RWPE2 (cell line): ENCODE data around the gene MARVELD2.
"Not testable (repeated sequence)": the region's sequence is repeated elsewhere in the genome, so short reads cannot be mapped to it uniquely, and the experiment has no call there.

ENCODE experiments used
- ATAC-seq: fragments of 200-7000 bp; cut with Tn5 transposase; 3 replicates; pipeline ENCODE4 v1.9.1; 2021; ENCODE audit warnings: low read depth
- DNase-seq: peaks from one replicate; pipeline ENCODE4 v3.0.0-alpha.2; 2020; ENCODE audit warnings: low spot score
- H3K27ac ChIP-seq: fragments of 450-650 bp; 2 replicates; pipeline ENCODE4 v1.5.1; 2017; ENCODE audit warnings: mild to moderate bottlenecking; ENCODE audit not compliant: poor library complexity, severe bottlenecking
- H3K27me3 ChIP-seq: fragments of 250-450 bp; sonication (Bioruptor Pico); 2 replicates; pipeline ENCODE4 v1.5.1; 2021; ENCODE audit warnings: mild to moderate bottlenecking, moderate library complexity; ENCODE audit not compliant: insufficient read depth, poor library complexity, severe bottlenecking
- H3K36me3 ChIP-seq: fragments of 250-450 bp; sonication (Bioruptor Pico); 2 replicates; pipeline ENCODE4 v1.5.1; 2020; ENCODE audit warnings: low read depth, mild to moderate bottlenecking, moderate library complexity
- H3K4me1 ChIP-seq: fragments of 250-450 bp; sonication (Bioruptor Pico); 2 replicates; pipeline ENCODE4 v1.5.1; 2021; ENCODE audit warnings: mild to moderate bottlenecking, moderate library complexity; ENCODE audit not compliant: insufficient read depth, poor library complexity, severe bottlenecking
- H3K4me3 ChIP-seq: fragments of 250-450 bp; sonication (Bioruptor Pico); 2 replicates; pipeline ENCODE4 v1.5.1; 2021; ENCODE audit warnings: mild to moderate bottlenecking, moderate library complexity; ENCODE audit not compliant: severe bottlenecking
- H3K9me3 ChIP-seq: fragments of 250-450 bp; sonication (Bioruptor Pico); 2 replicates; pipeline ENCODE4 v1.5.1; 2021; ENCODE audit warnings: mild to moderate bottlenecking, moderate library complexity; ENCODE audit not compliant: severe bottlenecking
- TF ChIP-seq, protein P1 (sequence below): fragments of 450-650 bp; IDR thresholded peaks from one replicate; pipeline ENCODE4 v1.5.1; 2017; ENCODE audit warnings: mild to moderate bottlenecking, moderate library complexity; ENCODE audit not compliant: poor library complexity, severe bottlenecking

MARVELD2 gene

DNA sequence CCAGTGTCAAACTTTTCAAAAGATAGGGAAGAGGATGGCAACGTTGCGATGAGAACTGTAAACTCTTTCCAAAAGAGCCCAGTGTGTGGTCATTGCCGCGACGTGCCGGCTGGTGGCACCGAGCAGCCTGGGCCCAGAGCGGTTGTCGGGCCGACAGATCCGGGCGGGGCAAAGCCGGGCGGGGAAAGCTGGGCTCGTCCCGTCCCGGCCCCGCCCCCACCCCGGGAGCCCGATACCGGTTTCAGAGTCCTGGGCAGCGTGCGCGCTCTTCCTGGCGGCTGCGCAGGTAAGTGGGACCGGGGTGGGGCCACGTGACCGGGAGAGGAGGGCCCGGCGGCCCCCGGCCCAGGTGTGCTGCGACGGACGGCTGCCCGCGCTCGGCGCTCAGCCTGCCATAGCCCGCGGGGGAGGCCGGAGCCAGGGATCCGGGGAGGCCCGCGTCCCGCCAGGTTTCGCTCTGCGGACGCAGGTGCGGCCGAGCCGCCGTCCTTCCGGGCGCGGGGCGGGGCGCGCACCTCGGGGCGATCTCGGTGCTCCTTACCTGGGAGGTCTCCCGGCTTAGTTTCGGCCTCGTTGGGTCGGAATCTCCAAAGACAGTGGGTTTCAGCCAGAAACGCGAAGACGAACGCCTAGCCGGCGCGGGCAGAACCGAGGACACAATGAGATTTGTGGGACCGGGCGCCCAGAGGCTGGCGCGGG, at the start of gene MARVELD2:
MARVELD2 (plus strand) TSS at position 232 of the 699 bp plus-strand sequence. CDS start 4,270 bp downstream, outside the sequence.
- ATAC-seq: peak; percentile 94

DNA sequence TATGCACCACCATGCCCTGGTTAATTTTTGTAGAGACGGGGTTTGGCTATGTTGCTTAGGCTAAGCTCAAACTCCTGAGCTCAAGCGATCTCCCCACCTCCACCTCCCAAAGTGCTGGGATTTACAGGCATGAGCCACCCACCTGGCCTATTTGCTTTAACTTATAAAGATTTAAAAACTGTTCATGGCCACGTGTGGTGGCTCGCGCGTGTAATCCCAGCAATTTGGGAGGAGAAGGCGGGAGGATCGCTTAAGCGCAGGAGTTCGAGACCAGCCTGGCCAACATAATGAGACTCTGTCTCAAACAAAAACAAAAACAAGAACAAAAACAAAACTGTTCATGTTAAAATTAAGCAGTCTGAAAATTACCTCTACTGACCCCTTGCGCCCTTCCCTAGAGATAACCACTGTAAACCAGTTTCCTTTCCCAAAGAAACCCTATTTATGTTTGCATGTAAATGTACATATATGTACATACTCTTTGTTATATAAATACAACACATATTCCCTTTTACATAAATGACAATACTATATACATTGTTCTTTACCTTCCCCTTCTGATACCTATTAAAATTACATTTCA, 47.1 kb upstream of the MARVELD2 start:
- ATAC-seq (no peak), DNase-seq (no peak)
- TF ChIP-seq, protein P1, sequence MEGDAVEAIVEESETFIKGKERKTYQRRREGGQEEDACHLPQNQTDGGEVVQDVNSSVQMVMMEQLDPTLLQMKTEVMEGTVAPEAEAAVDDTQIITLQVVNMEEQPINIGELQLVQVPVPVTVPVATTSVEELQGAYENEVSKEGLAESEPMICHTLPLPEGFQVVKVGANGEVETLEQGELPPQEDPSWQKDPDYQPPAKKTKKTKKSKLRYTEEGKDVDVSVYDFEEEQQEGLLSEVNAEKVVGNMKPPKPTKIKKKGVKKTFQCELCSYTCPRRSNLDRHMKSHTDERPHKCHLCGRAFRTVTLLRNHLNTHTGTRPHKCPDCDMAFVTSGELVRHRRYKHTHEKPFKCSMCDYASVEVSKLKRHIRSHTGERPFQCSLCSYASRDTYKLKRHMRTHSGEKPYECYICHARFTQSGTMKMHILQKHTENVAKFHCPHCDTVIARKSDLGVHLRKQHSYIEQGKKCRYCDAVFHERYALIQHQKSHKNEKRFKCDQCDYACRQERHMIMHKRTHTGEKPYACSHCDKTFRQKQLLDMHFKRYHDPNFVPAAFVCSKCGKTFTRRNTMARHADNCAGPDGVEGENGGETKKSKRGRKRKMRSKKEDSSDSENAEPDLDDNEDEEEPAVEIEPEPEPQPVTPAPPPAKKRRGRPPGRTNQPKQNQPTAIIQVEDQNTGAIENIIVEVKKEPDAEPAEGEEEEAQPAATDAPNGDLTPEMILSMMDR: no peak
- Histone ChIP-seq H3K9me3 (no peaks in the 10 kb centered on the region), H3K27ac (no peak overlapping the region), H3K4me1 (peaks cover 24% of the 10 kb centered on the region), H3K36me3 (peaks cover 71% of the 10 kb centered on the region), H3K4me3 (peak overlapping the region; percentile 69), H3K27me3 (no peaks in the 10 kb centered on the region)

More for the DNA sequence above, at the start of gene MARVELD2:
- peak within 1 kb of the TSS; percentile 78 for H3K27ac ChIP-seq
- TF ChIP-seq, protein P1: peak; percentile 84
- peak within 1 kb of the TSS; percentile 58 for H3K4me3 ChIP-seq
- no peaks in the 10 kb centered on the region for H3K9me3 ChIP-seq
- peak; percentile 95 for DNase-seq
- peaks cover 11% of the 10 kb centered on the region for H3K4me1 ChIP-seq
- H3K36me3 ChIP-seq: peaks cover 38% of the 10 kb centered on the region
- H3K27me3 ChIP-seq: no peaks in the 10 kb centered on the region

- Histone ChIP-seq H3K36me3 (peaks cover 68% of the 10 kb centered on the region), H3K9me3 (no peaks in the 10 kb centered on the region), H3K27ac (peak overlapping the region; percentile 71), H3K4me3 (peak overlapping the region; percentile 69), H3K4me1 (peaks cover 26% of the 10 kb centered on the region), H3K27me3 (no peaks in the 10 kb centered on the region)
- ATAC-seq: peak; percentile 3; the same call in 2 of the 3 replicates
- no peak for DNase-seq
- TF ChIP-seq, protein P1: no peak
Measured at GRCh38 chr5:69368458-69369339, 46.2 kb upstream of the MARVELD2 start.

- TF ChIP-seq, protein P1: no peak
- peak; percentile 97 for DNase-seq
- Histone ChIP-seq H3K9me3 (no peaks in the 10 kb centered on the region), H3K36me3 (peaks cover 68% of the 10 kb centered on the region), H3K27me3 (no peaks in the 10 kb centered on the region), H3K4me1 (peaks cover 26% of the 10 kb centered on the region), H3K4me3 (peak within 1 kb of the TSS; percentile 69), H3K27ac (peak within 1 kb of the TSS; percentile 71)
- ATAC-seq: peak; percentile 95
Measured at GRCh38 chr5:69369340-69370121, 45.4 kb upstream of the MARVELD2 start, which contains the start of the genes AK6, RAD17 and TAF9. TSS of gene AK6 (minus strand) at chr5:69369520. CDS start at chr5:69369490, 30 bp downstream. TSS of gene RAD17 (plus strand) at chr5:69369818. CDS start at chr5:69372209, 2,391 bp downstream. TSS of gene TAF9 (minus strand) at chr5:69369520. CDS start at chr5:69365737, 3,783 bp downstream.

GRCh38 chr5:69370335-69370734, 44.6 kb upstream of the MARVELD2 start:
- Histone ChIP-seq H3K4me1 (peaks cover 26% of the 10 kb centered on the region), H3K36me3 (peaks cover 68% of the 10 kb centered on the region), H3K27ac (peak overlapping the region; percentile 71), H3K4me3 (peak overlapping the region; percentile 69)
- DNase-seq, H3K27me3 ChIP-seq, H3K9me3 ChIP-seq, ATAC-seq: not testable (repeated sequence)
